Measurements from ENCODE around the gene HDGF. TPM values are rescaled to one million over a fixed set of nuclear protein-coding genes. Genes with fewer than 3 reads are reported as not detected.
"Not testable (repeated sequence)": the region's sequence is repeated elsewhere in the genome, so short reads cannot be mapped to it uniquely, and the experiment has no call there.

The HDGF gene
- total RNA-seq, 1 donor from 2014 or later, result 147 TPM

DNA sequence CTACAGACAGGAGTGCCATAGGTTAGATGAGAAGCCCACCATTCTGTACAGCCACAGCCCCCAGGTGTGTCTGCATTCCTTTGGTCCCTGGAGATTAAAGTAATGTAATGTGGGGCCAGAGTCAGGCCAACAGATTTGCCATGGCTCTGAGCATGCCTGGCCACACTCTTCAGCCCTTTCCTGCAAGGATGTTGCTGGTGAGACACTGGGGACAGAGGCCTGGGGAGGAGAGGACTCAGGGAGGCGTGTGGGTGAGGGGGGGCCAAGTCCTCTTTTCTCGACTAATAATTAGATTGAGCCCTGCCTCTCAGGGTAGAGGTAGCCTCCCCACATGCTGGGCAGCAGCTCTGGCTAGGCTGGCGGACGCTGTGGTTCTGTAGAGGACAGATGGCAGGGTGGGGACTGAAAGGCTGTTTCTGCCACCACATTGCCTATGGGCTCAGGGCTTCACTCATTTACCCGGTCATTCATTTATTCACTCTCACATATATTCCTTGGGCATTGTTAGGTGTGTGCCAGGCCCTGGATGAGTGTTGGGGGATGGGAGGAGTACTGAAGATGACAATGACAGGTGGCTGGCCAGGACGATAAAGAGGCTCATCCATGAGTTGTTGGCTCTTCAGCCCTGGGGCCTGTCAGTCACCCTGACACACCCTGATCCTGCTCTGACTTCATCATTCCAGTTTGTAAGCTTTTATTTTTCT, 8.8 kb upstream of the HDGF start:
- Mint-ChIP-seq H3K4me3 (ENCODE audit: unreplicated experiment) (peak overlapping the region; percentile 2), H3K9me3 (ENCODE audit: unreplicated experiment) (peaks cover 4% of the 10 kb centered on the region), H3K36me3 (ENCODE audit: unreplicated experiment) (no peaks in the 10 kb centered on the region), H3K27me3 (ENCODE audit: unreplicated experiment) (peaks cover 1% of the 10 kb centered on the region), H3K27ac (ENCODE audit: unreplicated experiment) (peak overlapping the region; percentile 93), H3K4me1 (ENCODE audit: low read depth, unreplicated experiment) (peaks cover 14% of the 10 kb centered on the region)
- TF ChIP-seq, protein P1, sequence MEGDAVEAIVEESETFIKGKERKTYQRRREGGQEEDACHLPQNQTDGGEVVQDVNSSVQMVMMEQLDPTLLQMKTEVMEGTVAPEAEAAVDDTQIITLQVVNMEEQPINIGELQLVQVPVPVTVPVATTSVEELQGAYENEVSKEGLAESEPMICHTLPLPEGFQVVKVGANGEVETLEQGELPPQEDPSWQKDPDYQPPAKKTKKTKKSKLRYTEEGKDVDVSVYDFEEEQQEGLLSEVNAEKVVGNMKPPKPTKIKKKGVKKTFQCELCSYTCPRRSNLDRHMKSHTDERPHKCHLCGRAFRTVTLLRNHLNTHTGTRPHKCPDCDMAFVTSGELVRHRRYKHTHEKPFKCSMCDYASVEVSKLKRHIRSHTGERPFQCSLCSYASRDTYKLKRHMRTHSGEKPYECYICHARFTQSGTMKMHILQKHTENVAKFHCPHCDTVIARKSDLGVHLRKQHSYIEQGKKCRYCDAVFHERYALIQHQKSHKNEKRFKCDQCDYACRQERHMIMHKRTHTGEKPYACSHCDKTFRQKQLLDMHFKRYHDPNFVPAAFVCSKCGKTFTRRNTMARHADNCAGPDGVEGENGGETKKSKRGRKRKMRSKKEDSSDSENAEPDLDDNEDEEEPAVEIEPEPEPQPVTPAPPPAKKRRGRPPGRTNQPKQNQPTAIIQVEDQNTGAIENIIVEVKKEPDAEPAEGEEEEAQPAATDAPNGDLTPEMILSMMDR (IDR thresholded peaks at IDR 0.05; ENCODE audit: partially characterized antibody, unreplicated experiment), result no peak
- peak; percentile 47 for DNase-seq

DNA sequence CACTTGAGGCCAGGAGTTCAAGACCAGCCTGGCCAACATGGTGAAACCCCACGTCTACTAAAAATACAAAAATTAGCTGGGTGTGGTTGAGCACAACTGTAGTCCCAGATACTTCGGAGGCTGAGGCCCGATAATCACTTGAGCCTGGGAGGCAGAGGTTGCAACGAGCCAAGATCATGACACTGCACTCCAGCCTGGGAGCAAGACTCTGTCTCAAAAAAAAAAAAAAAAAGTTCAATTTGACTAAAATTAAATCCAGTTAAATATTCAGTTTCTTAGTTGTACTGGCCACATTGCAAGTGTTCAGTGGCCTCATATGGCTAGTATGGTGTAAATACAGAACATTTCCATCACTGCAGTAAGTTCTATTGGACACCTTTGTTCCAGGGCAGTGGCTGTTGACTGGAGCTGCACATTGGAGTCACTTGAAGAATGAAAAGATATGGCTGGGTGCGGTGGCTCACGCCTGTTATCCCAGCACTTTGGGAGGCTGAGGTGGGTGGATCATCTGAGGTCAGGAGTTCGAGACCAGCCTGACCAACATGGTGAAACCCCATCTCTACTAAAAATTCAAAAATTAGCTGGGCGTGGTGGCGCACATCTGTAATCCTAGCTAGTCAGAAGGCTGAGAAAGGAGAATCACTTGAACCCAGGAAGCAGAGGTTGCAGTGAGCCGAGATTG, 6.2 kb upstream of the HDGF start:
- not testable (repeated sequence) for H3K27me3 Mint-ChIP-seq (ENCODE audit: unreplicated experiment); DNase-seq; H3K9me3 Mint-ChIP-seq (ENCODE audit: unreplicated experiment); H3K36me3 Mint-ChIP-seq (ENCODE audit: unreplicated experiment); H3K27ac Mint-ChIP-seq (ENCODE audit: unreplicated experiment); H3K4me3 Mint-ChIP-seq (ENCODE audit: unreplicated experiment)
- H3K4me1 Mint-ChIP-seq (ENCODE audit: low read depth, unreplicated experiment), result peaks cover 21% of the 10 kb centered on the region

DNA sequence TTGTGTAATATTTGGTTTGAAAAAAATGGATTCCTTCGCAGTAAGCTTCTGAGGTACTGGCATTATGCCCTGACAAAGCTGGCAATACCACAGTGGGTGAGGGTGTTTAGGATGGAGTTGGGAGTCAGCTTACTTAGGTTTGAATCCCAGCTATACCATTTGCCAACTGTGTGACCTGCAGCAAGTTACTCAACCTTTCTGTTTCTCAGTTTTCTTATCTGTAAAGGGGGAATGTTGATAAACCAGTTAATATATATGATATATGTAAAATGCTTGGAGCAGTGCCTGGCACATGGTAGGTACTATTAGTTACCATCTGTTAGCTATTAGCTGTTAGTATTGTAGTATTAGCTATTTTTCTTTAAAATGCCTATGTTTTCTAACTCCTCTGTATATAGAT, 4.9 kb upstream of the HDGF start:
- Mint-ChIP-seq H3K9me3 (ENCODE audit: unreplicated experiment) (peaks cover 5% of the 10 kb centered on the region), H3K4me3 (ENCODE audit: unreplicated experiment) (no peak overlapping the region), H3K27ac (ENCODE audit: unreplicated experiment) (no peak overlapping the region), H3K4me1 (ENCODE audit: low read depth, unreplicated experiment) (peaks cover 21% of the 10 kb centered on the region), H3K27me3 (ENCODE audit: unreplicated experiment) (peaks cover 4% of the 10 kb centered on the region), H3K36me3 (ENCODE audit: unreplicated experiment) (no peaks in the 10 kb centered on the region)
- no peak for DNase-seq
- TF ChIP-seq, protein P1 (IDR thresholded peaks at IDR 0.05; ENCODE audit: partially characterized antibody, unreplicated experiment), result no peak

DNA sequence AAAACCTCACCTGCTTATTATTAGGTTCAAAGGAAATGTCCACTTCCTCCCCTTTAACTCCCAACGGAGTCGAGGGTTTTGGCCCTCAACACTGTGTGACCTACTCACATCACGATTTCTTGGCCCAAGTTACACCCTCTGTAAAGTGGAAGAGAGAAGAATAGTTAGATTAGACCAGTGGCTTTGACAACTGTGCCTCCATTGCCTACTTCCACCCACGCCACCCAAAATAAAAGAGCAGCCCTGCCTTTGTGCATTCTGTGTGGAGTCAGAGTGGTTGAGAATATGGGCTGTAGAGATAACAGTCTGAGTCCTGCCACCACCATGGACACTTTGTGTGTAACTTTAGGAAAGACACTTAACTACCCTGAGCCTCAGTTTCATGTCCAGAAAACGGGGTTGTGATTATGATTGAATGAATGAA, 4.1 kb upstream of the HDGF start:
- H3K27me3 Mint-ChIP-seq (ENCODE audit: unreplicated experiment), result peaks cover 5% of the 10 kb centered on the region
- DNase-seq, result no peak
- no peak overlapping the region for H3K4me3 Mint-ChIP-seq (ENCODE audit: unreplicated experiment)
- H3K27ac Mint-ChIP-seq (ENCODE audit: unreplicated experiment), result no peak overlapping the region
- no peaks in the 10 kb centered on the region for H3K36me3 Mint-ChIP-seq (ENCODE audit: unreplicated experiment)
- H3K9me3 Mint-ChIP-seq (ENCODE audit: unreplicated experiment), result peaks cover 6% of the 10 kb centered on the region
- peaks cover 20% of the 10 kb centered on the region for H3K4me1 Mint-ChIP-seq (ENCODE audit: low read depth, unreplicated experiment)
- TF ChIP-seq, protein P1 (IDR thresholded peaks at IDR 0.05; ENCODE audit: partially characterized antibody, unreplicated experiment), result no peak

DNA sequence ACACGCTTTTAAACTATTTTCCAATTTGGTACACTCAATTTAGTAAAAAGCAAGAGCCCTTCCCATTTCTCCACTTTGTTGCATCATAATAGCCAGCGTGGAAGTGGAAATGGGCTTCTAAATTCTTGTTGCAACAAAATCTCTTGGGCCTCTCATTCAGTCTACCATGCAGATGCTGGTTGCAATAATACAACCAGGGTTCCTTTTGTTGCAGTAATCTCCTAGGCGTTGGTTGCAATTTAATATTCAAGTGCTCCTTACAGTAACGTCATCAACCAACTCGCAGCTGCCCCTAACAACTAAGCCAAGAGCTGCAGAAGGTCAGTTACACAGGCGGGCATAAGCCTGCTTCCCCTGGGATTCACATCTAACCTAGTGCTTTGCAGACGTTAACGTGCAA, 2.7 kb upstream of the HDGF start:
- H3K4me3 Mint-ChIP-seq (ENCODE audit: unreplicated experiment), result peak overlapping the region; percentile 63
- TF ChIP-seq, protein P1 (IDR thresholded peaks at IDR 0.05; ENCODE audit: partially characterized antibody, unreplicated experiment), result no peak
- peak overlapping the region; percentile 53 for H3K27ac Mint-ChIP-seq (ENCODE audit: unreplicated experiment)
- H3K27me3 Mint-ChIP-seq (ENCODE audit: unreplicated experiment), result peaks cover 7% of the 10 kb centered on the region
- no peak for DNase-seq
- peaks cover 19% of the 10 kb centered on the region for H3K4me1 Mint-ChIP-seq (ENCODE audit: low read depth, unreplicated experiment)
- no peaks in the 10 kb centered on the region for H3K36me3 Mint-ChIP-seq (ENCODE audit: unreplicated experiment)
- peaks cover 7% of the 10 kb centered on the region for H3K9me3 Mint-ChIP-seq (ENCODE audit: unreplicated experiment)

Measured in glutamatergic neuron (in vitro differentiated cells).